HepG2 (cell line): ENCODE results near the gene PTCRA. TPM values are rescaled to one million over a fixed set of nuclear protein-coding genes. Genes with fewer than 3 reads are reported as not detected.

Source experiments
- ARNT2 ChIP-seq: sonication (generic); formaldehyde crosslinking; IDR thresholded peaks from 2 replicates; pipeline ENCODE4 v1.8.0; 2022; ENCODE audit warnings: mild to moderate bottlenecking, low read depth, missing genetic modification reagents, moderate library complexity
- BORCS8-MEF2B ChIP-seq: sonication (generic); formaldehyde crosslinking; IDR thresholded peaks from 2 replicates; pipeline ENCODE4 v1.8.0; 2022; ENCODE audit warnings: mild to moderate bottlenecking, missing genetic modification reagents
- CBX2 ChIP-seq, 2 experiments: fragments of 200-600 bp in 1 of 2; sonication (generic); formaldehyde crosslinking in 1 of 2; IDR thresholded peaks; 2 replicates each; pipeline versions ENCODE4 v1.7.0 to v1.8.1; 2018 to 2022; ENCODE audit warnings: low read depth in 2 of 2, low read length in 1 of 2, mild to moderate bottlenecking in 1 of 2, missing genetic modification reagents in 1 of 2
- CC2D1A ChIP-seq: sonication (generic); formaldehyde crosslinking; IDR thresholded peaks from 2 replicates; pipeline ENCODE4 v1.8.1; 2023; ENCODE audit warnings: mild to moderate bottlenecking, missing genetic modification reagents
- GATA4 ChIP-seq: sonication (generic); IDR thresholded peaks from 2 replicates; pipeline ENCODE4 v1.6.1; 2016; ENCODE audit warnings: antibody characterized with exemption, low read depth, borderline replicate concordance
- GATAD2A ChIP-seq: IDR thresholded peaks from 2 replicates; pipeline ENCODE4 v1.6.1; 2016
- KLF11 ChIP-seq: IDR thresholded peaks from 2 replicates; pipeline ENCODE4 v1.6.1; 2016; ENCODE audit warnings: missing compliant biosample characterization
- MXI1 ChIP-seq: IDR thresholded peaks from 3 replicates; pipeline ENCODE4 v1.6.1; 2012; ENCODE audit warnings: low read depth, low read length, inconsistent platforms, borderline replicate concordance
- NAIF1 ChIP-seq: sonication (generic); formaldehyde crosslinking; IDR thresholded peaks from 2 replicates; pipeline ENCODE4 v1.5.0; 2020; ENCODE audit warnings: mild to moderate bottlenecking, missing genetic modification reagents, borderline replicate concordance
- ONECUT2 ChIP-seq: sonication (generic); formaldehyde crosslinking; IDR thresholded peaks from 2 replicates; pipeline ENCODE4 v1.4.0; 2020; ENCODE audit warnings: missing genetic modification reagents
- RAD21 ChIP-seq: fragments of 450-650 bp; formaldehyde crosslinking; IDR thresholded peaks from 2 replicates; pipeline ENCODE4 v1.5.0; 2020; ENCODE audit warnings: mild to moderate bottlenecking
- RBAK ChIP-seq: sonication (generic); formaldehyde crosslinking; IDR thresholded peaks from 2 replicates; pipeline ENCODE4 v1.5.1; 2020; ENCODE audit warnings: mild to moderate bottlenecking, missing genetic modification reagents
- REPIN1 ChIP-seq: sonication (generic); formaldehyde crosslinking; IDR thresholded peaks from 2 replicates; pipeline ENCODE4 v1.8.0; 2022; ENCODE audit warnings: missing genetic modification reagents, low read depth, mild to moderate bottlenecking, borderline replicate concordance
- RFXANK ChIP-seq: IDR thresholded peaks from 2 replicates; pipeline ENCODE4 v1.6.1; 2016
- RXRB ChIP-seq: IDR thresholded peaks from 2 replicates; pipeline ENCODE4 v1.6.1; 2016; ENCODE audit warnings: borderline replicate concordance, missing genetic modification reagents, missing compliant biosample characterization
- SMAD1 ChIP-seq: sonication (generic); formaldehyde crosslinking; IDR thresholded peaks from 2 replicates; pipeline ENCODE4 v1.4.0; 2020; ENCODE audit warnings: missing genetic modification reagents, low read depth, mild to moderate bottlenecking, borderline replicate concordance
- TGIF2 ChIP-seq: IDR thresholded peaks from 2 replicates; pipeline ENCODE4 v1.6.1; 2016; ENCODE audit warnings: control low read depth, missing compliant biosample characterization
- ZNF614 ChIP-seq: IDR thresholded peaks from 2 replicates; pipeline ENCODE4 v1.6.1; 2018; ENCODE audit warnings: missing biosample characterization, missing genetic modification reagents, inconsistent platforms, borderline replicate concordance
- polyA plus RNA-seq, 8 experiments: library from polyadenylated mRNA; depleted of rRNA in 3 of 8; stranded (reverse) in 7 of 8; unstranded in 1 of 8; fragments of >200 nt; fragmentation: Illumina TruSeq in 4 of 8; extraction: Trizol in 4 of 8; gene quantifications; 2 replicates each; pipeline versions ENCODE4 v1.2.1 to v1.2.3, GENCODE V29; 2011 to 2016; ENCODE audit warnings: low read depth in 4 of 8, missing spikeins in 1 of 8, mixed read lengths in 1 of 8; ENCODE audit not compliant: insufficient read depth in 1 of 8
- total RNA-seq, 5 experiments: library from RNA; depleted of rRNA; stranded (reverse); fragments of >200 nt; fragmentation: Illumina TruSeq; extraction: Trizol; gene quantifications; 2 replicates each; pipeline ENCODE4 v1.2.3, GENCODE V29; 2016; ENCODE audit warnings: low read depth in 1 of 5
- TF ChIP-seq, protein P1 (sequence below): sonication (generic); formaldehyde crosslinking; IDR thresholded peaks from 2 replicates; pipeline ENCODE4 v1.4.0; 2020; ENCODE audit warnings: mild to moderate bottlenecking, missing genetic modification reagents
- TF ChIP-seq, protein P2 (sequence below): sonication (generic); formaldehyde crosslinking; IDR thresholded peaks from 2 replicates; pipeline ENCODE4 v1.4.0; 2020; ENCODE audit warnings: low read depth, missing genetic modification reagents
- TF ChIP-seq, protein P3 (sequence below): sonication (generic); formaldehyde crosslinking; conservative IDR thresholded peaks from 2 replicates; pipeline ENCODE4 v1.8.0; 2022; ENCODE audit warnings: low read depth, missing genetic modification reagents

The PTCRA gene
- total and polyA plus RNA-seq, 2 of the 13 experiments (the other 11 are each of a cell fraction or from before 2014, with no cell fraction given): not detected

DNA sequence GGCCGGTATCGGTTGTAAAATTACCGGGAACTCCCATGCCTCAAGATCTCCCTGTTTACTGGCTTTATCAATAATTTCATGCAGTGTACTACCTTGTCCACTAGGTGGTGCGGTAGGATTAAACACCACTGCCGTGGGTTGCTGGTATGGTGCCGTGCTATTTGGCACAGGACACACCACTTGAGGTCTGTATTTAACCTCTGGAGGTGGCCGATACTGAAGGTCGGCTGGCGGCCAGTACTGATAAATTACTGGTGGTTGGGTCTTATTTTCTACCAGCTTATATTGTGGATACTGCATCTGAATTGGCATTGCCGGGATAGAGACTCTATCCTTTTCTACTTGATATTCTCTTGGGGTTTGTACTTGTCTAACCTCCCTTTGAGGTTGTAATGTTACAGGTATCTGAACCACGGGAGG lies 14.3 kb upstream of the PTCRA start (continued):
- TF ChIP-seq REPIN1 (CRISPR knock-in tag) (peak; percentile 45; the same call in 1 of the 2 replicates), RXRB (CRISPR knock-in tag) (peak; percentile 66; the same call in 1 of the 2 replicates), BORCS8-MEF2B (no peak), SMAD1 (CRISPR knock-in tag) (0 out of 2 replicates have a peak, but pooled peaks have one; percentile 65), GATA4 (0 out of 2 replicates have a peak, but pooled peaks have one; percentile 13), CBX2 (IDR thresholded peaks at IDR 0.05; ENCODE audit: low read depth, low read length) (no peak), CBX2 (CRISPR knock-in tag; IDR thresholded peaks at IDR 0.05; ENCODE audit: low read depth) (no peak), GATAD2A (CRISPR knock-in tag) (peak; percentile 77), CC2D1A (CRISPR knock-in tag) (peak; percentile 74; the same call in 1 of the 2 replicates), RAD21 (CRISPR knock-in tag) (peak; percentile 96), MXI1 (peak; percentile 55; the same call in 1 of the 3 replicates), KLF11 (peak; percentile 43; the same call in 1 of the 2 replicates), ARNT2 (CRISPR knock-in tag) (peak; percentile 56; the same call in 1 of the 2 replicates), ZNF614 (CRISPR knock-in tag) (peak; percentile 80; the same call in 1 of the 2 replicates), RFXANK (CRISPR knock-in tag) (peak; percentile 87; the same call in 1 of the 2 replicates), ONECUT2 (CRISPR knock-in tag) (0 out of 2 replicates have a peak, but pooled peaks have one; percentile 57), TGIF2 (0 out of 2 replicates have a peak, but pooled peaks have one; percentile 44), NAIF1 (CRISPR knock-in tag) (no peak), RBAK (CRISPR knock-in tag) (no peak)
- TF ChIP-seq, protein P1, sequence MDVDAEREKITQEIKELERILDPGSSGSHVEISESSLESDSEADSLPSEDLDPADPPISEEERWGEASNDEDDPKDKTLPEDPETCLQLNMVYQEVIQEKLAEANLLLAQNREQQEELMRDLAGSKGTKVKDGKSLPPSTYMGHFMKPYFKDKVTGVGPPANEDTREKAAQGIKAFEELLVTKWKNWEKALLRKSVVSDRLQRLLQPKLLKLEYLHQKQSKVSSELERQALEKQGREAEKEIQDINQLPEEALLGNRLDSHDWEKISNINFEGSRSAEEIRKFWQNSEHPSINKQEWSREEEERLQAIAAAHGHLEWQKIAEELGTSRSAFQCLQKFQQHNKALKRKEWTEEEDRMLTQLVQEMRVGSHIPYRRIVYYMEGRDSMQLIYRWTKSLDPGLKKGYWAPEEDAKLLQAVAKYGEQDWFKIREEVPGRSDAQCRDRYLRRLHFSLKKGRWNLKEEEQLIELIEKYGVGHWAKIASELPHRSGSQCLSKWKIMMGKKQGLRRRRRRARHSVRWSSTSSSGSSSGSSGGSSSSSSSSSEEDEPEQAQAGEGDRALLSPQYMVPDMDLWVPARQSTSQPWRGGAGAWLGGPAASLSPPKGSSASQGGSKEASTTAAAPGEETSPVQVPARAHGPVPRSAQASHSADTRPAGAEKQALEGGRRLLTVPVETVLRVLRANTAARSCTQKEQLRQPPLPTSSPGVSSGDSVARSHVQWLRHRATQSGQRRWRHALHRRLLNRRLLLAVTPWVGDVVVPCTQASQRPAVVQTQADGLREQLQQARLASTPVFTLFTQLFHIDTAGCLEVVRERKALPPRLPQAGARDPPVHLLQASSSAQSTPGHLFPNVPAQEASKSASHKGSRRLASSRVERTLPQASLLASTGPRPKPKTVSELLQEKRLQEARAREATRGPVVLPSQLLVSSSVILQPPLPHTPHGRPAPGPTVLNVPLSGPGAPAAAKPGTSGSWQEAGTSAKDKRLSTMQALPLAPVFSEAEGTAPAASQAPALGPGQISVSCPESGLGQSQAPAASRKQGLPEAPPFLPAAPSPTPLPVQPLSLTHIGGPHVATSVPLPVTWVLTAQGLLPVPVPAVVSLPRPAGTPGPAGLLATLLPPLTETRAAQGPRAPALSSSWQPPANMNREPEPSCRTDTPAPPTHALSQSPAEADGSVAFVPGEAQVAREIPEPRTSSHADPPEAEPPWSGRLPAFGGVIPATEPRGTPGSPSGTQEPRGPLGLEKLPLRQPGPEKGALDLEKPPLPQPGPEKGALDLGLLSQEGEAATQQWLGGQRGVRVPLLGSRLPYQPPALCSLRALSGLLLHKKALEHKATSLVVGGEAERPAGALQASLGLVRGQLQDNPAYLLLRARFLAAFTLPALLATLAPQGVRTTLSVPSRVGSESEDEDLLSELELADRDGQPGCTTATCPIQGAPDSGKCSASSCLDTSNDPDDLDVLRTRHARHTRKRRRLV: no peak
- TF ChIP-seq, protein P2, sequence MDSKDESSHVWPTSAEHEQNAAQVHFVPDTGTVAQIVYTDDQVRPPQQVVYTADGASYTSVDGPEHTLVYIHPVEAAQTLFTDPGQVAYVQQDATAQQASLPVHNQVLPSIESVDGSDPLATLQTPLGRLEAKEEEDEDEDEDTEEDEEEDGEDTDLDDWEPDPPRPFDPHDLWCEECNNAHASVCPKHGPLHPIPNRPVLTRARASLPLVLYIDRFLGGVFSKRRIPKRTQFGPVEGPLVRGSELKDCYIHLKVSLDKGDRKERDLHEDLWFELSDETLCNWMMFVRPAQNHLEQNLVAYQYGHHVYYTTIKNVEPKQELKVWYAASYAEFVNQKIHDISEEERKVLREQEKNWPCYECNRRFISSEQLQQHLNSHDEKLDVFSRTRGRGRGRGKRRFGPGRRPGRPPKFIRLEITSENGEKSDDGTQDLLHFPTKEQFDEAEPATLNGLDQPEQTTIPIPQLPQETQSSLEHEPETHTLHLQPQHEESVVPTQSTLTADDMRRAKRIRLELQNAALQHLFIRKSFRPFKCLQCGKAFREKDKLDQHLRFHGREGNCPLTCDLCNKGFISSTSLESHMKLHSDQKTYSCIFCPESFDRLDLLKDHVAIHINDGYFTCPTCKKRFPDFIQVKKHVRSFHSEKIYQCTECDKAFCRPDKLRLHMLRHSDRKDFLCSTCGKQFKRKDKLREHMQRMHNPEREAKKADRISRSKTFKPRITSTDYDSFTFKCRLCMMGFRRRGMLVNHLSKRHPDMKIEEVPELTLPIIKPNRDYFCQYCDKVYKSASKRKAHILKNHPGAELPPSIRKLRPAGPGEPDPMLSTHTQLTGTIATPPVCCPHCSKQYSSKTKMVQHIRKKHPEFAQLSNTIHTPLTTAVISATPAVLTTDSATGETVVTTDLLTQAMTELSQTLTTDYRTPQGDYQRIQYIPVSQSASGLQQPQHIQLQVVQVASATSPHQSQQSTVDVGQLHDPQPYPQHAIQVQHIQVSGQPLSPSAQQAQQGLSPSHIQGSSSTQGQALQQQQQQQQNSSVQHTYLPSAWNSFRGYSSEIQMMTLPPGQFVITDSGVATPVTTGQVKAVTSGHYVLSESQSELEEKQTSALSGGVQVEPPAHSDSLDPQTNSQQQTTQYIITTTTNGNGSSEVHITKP: peak; percentile 52; the same call in 1 of the 2 replicates
- TF ChIP-seq, protein P3, sequence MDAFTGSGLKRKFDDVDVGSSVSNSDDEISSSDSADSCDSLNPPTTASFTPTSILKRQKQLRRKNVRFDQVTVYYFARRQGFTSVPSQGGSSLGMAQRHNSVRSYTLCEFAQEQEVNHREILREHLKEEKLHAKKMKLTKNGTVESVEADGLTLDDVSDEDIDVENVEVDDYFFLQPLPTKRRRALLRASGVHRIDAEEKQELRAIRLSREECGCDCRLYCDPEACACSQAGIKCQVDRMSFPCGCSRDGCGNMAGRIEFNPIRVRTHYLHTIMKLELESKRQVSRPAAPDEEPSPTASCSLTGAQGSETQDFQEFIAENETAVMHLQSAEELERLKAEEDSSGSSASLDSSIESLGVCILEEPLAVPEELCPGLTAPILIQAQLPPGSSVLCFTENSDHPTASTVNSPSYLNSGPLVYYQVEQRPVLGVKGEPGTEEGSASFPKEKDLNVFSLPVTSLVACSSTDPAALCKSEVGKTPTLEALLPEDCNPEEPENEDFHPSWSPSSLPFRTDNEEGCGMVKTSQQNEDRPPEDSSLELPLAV (CRISPR knock-in tag): no peak
